HG03342 (cell line): ENCODE results near the gene HAO2.
"Not testable (repeated sequence)": the region's sequence is repeated elsewhere in the genome, so short reads cannot be mapped to it uniquely, and the experiment has no call there.

Source experiments
- ATAC-seq: cut with Tn5 transposase; IDR thresholded peaks from one replicate; pipeline ENCODE4 v1.9.1; 2021; ENCODE audit warnings: mild to moderate bottlenecking, moderate library complexity; ENCODE audit not compliant: unreplicated experiment

Gene HAO2

GRCh38 chr1:119341372-119341947, 27.1 kb upstream of the HAO2 start:
- no peak for ATAC-seq

- ATAC-seq = no peak
These were observed 23.2 kb upstream of the HAO2 start for GRCh38 chr1:119345398-119345797.

- peak; percentile 75 for ATAC-seq
These were observed 20.7 kb upstream of the HAO2 start for GRCh38 chr1:119347858-119348257.

GRCh38 chr1:119348941-119349340, 19.6 kb upstream of the HAO2 start:
- no peak for ATAC-seq

- ATAC-seq = not testable (repeated sequence)
These were observed 17.7 kb upstream of the HAO2 start for GRCh38 chr1:119350866-119351265.

- no peak for ATAC-seq
These were observed 16.6 kb upstream of the HAO2 start for GRCh38 chr1:119351997-119352396.

GRCh38 chr1:119353836-119354235, 14.7 kb upstream of the HAO2 start:
- no peak for ATAC-seq

GRCh38 chr1:119358636-119359035, 9.9 kb upstream of the HAO2 start:
- ATAC-seq = no peak

- ATAC-seq = no peak
These were observed 8.9 kb upstream of the HAO2 start for GRCh38 chr1:119359730-119360129.

GRCh38 chr1:119361205-119361604, 7.4 kb upstream of the HAO2 start:
- ATAC-seq = no peak

GRCh38 chr1:119361620-119362344, 6.8 kb upstream of the HAO2 start:
- ATAC-seq = no peak

- ATAC-seq = no peak
These were observed 5.4 kb upstream of the HAO2 start for GRCh38 chr1:119363162-119363561.

- ATAC-seq = no peak
These were observed 3.9 kb upstream of the HAO2 start for GRCh38 chr1:119364640-119365039.

- no peak for ATAC-seq
These were observed 2.2 kb upstream of the HAO2 start for GRCh38 chr1:119366424-119366823.

GRCh38 chr1:119367432-119368124, 1.0 kb upstream of the HAO2 start:
- no peak for ATAC-seq

GRCh38 chr1:119370748-119371147, 2.2 kb downstream of the HAO2 start:
- ATAC-seq = no peak

- ATAC-seq = no peak
These were observed 3.2 kb downstream of the HAO2 start for GRCh38 chr1:119371815-119372214.

- peak; percentile 82 for ATAC-seq
These were observed 4.0 kb downstream of the HAO2 start for GRCh38 chr1:119372503-119373086.

GRCh38 chr1:119373465-119373864, 4.9 kb downstream of the HAO2 start:
- peak; percentile 54 for ATAC-seq

GRCh38 chr1:119374208-119374874, 5.8 kb downstream of the HAO2 start:
- ATAC-seq = no peak

GRCh38 chr1:119375366-119375765, 6.8 kb downstream of the HAO2 start:
- ATAC-seq = no peak
